CD4-positive, alpha-beta T cell treated with Interleukin-6 for 4 hours (primary cell): ENCODE measurements around the gene SHISA8.

ENCODE experiments used
- DNase-seq: peaks from one replicate; pipeline ENCODE4 v3.0.0-alpha.2; 2020; ENCODE audit warnings: mixed read lengths

SHISA8 gene

DNA sequence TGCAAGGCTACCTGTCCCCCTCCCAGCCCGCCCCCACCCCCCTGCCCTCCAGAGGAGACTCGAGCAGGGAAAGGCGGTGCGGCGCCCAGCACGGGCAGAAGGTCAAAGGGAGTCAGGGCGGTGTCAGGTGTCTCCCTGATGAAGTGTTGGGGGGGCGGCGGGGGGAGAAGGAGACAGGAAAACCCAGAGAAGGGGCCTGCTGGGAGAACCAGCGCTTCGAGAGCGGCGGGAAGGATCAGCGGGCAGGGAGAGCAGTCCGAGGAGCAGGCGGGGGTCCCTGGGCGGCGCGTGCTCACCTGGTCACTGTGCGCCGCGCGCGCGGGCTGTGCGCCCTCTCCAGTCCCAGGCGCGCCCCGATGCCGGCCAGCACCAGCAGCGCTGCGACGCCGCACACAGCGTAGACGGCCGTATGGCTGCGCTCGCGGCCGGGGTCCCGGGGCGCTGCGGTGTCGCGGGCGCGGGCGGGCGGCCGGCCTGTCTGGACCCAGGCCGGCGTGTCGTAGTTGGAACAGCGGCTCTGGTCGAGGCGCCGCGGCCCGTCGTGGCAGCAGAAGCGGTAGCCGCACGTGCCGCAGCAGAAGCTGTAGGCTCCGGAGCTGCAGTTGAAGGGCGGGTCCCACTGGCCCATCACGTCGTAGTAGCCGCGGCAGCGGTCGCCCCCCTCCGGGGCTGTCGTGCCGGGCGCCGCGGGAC is 886 bp downstream of the SHISA8 start:
- DNase-seq: no peak

DNA sequence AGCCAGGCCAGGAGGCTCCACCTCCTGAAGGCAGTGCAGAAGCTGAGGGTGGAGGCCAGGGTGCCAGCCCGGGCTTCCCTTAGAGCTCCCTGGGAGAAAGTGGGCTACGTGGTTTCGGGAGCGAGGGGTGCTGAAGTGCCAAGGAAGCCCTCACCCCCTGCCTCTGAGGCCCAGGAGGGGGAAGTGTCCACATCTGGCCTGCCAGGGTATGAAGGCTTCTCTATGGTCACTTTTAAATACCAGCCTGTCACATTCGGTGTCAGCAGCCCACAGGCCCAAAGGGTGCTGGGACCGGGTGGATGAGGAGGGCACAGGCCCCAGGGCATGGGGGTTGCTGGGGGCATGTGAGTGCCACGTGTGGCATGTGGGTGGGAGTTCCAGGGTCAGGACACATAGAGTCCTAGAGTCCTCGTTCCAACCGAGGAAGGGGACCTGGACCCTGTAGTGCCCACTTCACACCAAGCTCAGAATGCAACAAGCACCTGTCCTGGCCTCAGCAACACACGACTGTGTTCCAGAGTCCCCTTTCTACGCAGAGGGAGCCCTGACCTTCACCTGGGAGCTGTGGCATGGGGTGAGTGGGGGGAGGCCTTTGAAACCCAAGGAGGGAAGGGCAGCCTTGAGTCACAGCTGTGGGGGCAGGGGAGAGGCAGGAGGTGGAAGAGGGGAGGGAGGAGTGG is 1.7 kb downstream of the SHISA8 start:
- no peak for DNase-seq

DNA sequence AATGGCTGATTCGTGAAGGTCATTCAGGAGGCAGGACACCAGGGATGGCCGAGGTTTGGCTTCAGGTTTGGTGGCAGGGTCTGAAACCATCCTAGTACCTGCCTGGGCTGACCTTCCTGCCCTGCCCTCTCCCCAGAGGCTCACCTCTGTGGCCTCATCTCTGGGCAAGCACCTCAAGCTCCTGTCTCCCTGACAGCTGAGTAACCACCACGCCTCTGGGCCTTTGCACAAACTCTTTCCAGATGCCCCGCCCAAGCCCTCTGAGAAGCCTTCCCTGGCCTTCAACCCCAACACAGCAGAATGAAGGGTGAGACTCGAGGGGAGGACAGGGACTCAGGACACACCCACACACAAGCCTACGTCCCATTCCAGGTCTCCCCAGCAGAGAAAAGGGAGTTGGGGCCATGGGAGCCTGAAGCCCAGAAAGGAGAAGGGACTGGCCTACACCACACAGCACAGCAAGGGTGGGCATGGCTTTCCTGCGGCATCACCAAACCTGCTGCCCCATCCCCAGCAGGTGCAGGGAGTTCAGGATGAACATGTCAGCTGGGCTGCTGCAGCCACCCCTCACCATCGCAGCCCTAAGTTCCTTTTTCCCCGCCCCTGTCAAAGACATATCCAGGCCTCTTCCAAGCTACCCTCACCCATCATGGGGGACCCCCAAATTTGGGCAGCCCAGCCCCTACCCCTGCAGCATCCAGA is 2.4 kb downstream of the SHISA8 start:
- DNase-seq: no peak

DNA sequence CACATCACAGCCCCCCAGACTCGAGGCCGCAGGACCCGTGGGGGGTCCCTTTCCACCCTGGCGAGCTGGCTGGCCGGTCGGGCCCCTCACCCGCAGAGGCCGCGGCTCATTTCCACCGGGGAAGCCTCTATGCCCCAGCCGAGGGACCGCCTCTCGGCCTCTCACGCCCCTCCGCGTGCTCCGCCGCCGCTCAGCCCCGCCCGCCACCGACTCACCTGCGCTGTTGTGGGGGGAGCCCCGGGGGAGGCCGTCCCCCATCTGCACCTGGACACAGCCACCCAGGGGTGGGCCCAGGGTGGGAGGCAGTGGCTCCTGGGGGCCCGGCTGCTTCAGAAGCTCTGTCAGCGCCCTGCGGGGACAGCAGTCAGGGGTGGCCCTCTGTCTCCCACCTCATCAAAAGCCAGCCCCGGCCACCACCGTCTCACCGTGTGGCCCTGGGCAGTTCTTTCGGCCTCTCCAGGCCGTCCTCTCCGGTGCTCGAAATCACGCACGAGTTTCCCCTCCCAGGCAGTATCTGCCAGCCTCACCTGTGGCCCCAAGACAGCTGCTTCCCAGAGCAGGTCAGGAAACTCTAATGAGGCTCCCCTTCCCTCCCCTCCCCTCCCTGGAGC is 3.8 kb downstream of the SHISA8 start:
- peak; percentile 35 for DNase-seq

DNA sequence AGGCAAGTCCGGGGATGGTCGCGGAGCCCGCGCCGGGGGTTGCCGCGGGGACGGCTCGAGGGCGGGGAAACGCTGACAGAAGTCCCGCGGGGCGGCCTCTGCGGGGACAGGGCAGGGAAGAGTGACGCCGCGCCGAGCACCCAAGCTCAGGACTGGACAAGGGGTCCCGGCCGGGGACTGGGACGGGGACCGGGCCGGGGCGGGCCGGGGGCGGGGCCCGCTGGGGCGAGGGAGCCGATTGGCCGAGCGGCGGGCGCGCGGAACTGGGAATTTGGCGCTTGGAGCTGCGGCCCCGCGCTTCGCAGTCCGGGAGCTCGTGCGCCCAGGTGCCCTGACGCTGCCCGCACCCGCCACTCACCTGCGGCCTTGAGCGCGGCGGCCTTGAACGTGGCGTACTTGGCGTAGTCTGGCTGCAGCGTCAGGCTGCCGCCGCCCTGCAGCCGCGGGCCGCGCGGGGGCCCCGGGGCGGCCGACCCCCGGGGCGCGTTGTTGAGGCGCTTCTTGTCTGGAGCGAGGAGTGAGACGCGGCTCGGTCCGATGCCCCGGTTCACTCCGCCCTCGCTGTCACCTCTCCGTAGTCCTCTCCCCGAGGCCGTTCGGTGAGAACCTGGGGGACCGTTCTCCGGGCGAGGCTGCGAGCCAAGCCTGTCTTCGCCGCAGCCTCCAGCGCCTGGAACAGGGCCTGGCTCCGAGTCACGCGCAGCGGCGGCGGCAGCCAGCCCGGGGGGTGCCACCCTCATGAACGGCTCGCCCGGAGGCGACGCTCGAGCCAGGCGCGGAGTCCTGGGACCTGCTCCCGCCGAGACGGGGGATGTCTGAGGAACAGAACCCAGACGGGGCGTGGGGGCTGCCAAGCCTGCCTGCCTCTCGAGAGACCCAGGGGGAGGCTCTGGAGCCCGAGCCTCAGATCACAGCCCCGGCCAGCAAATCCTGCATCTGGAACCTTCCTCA is 4.5 kb downstream of the SHISA8 start:
- peak; percentile 37 for DNase-seq

DNA sequence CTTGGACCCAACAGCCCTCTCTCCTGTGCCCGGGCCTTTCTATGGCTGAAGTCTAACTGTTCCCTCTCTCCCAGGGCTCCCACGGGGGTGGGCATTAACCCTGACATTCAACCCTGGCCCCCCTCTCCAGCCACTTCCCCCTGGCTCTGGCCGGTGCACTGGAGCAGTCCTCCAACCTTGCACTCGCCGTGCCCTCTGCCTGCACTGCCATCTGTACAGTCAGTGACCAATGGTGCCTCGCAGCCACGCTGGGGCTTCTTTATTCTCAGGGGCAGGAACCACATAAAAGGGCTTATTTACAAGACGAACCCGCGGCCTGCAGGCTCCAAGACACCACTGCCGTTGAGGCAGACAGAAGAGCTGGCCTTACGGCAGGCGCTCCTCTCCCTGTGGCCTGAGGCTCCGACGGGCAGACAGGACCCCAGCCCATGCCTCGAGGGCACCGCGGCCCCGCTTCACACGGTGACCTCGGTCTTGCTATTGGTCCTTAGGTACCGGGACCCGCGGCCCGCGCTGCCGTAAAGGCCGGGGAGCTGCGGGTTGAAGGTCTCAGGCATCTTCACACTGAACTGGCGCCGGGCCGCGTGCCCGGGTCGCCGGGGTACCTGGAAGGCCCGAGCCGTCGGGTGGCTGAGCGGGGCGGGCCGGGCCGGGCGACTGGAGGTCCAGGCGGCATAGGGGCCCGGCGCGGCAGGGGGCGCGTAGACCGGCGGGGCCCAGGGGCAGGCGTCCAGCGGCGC is 5.4 kb downstream of the SHISA8 start:
- no peak for DNase-seq

DNA sequence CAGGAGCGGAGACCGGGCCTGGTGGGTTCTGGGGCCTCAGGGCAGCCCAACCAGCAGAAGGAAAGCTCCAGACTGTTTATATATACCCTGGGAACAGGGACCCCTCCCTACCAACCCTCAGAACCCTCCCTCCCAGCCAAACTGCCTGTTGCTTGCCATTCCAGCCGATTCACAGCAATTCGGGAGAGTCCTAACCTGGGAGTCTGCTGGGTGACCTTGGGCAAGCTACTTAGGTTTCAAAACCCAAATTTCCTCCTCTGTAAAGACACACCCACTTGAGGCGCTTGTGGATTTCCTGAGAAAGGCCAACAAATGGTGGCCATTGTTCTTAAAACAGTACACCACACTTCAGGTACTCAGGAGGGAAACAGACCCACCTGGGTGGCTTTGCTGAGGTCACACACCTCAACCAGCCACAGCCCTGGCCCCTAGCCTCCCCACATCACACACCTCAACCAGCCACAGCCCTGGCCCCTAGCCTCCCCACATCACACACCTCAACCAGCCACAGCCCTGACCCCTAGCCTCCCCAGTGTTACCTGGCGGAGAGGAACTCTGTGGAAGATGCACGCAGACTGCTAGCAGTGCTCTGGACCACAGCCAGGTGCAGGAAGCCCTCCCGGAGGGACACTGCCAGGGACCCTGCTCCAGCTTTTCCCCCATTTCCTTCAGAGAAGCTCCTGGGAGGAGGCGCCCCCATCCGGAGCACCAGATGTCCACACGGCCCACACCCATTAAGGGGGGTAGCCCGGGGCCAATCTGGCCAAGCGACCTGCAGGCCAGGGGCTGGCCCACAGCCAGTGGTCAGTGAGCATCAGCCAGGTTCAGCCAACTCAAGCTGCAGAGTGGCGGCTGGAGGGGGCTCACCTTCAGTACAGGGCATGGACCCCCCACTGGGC is 6.2 kb downstream of the SHISA8 start:
- peak; percentile 26 for DNase-seq

DNA sequence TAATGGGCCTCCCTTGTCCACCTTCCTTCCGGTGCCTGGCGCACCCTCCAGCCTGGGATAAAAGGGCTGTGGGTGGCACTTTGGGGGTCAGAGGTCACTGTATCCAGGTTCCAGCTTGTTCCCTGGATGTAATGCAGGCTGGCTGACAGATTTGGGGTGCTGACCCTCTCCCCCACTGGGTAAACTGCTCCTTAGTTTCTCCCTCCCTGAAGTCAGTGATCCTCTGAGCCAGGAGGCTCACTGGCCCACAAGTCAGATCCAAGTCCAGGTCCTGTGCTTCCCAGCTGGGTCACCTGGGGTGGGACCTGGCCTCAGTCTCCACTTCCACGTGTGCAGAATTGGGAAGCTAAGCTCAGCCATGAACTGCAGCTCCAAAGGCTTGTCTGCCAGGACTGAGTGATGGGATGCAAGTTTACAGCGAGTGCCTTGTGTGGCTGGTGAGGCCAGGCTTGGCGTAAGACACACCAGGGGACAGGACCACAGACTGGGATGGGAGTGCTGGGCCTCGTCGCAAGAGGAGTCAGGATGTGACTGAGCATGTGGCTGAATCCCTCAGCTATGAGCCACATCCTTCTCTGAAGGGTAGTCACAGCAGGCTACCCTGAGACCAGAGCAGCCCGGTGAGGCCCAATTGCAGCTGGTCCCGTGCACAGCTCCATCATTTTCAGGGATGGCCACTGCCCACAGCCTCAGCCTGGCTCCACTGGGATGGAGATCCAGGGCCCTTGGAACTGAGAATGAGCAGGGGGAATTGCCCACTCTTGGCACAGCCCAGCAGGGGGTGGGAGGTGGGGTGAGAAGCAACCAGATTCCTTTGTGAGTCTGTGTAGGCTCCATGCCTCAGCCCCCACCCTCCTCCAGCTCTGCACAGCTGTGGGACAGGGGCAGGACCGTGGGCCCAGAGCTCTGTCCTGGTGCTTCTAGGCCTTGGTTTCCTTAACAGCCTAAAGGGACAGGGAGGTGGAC is 7.2 kb downstream of the SHISA8 start:
- DNase-seq: no peak

DNA sequence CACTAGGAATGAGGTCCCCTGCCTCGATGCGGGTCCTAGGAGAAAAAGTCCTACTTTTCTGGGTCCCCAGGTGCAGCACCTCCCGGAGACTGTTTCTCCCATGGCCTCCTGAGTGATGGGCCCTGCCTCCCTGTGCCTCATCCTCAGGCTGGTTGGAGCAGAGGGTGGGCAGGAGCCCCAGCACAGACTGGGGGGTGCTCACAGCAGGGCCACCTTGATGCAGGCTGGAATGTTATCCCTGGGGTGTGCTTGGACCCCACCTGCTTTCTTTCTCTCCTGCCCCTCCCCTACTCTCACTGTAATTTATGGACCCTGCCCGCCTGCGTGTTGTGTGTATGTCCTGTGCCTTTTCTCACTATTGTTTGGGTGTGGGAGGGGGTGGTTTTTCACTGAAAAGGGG is 8.1 kb downstream of the SHISA8 start:
- no peak for DNase-seq

DNA sequence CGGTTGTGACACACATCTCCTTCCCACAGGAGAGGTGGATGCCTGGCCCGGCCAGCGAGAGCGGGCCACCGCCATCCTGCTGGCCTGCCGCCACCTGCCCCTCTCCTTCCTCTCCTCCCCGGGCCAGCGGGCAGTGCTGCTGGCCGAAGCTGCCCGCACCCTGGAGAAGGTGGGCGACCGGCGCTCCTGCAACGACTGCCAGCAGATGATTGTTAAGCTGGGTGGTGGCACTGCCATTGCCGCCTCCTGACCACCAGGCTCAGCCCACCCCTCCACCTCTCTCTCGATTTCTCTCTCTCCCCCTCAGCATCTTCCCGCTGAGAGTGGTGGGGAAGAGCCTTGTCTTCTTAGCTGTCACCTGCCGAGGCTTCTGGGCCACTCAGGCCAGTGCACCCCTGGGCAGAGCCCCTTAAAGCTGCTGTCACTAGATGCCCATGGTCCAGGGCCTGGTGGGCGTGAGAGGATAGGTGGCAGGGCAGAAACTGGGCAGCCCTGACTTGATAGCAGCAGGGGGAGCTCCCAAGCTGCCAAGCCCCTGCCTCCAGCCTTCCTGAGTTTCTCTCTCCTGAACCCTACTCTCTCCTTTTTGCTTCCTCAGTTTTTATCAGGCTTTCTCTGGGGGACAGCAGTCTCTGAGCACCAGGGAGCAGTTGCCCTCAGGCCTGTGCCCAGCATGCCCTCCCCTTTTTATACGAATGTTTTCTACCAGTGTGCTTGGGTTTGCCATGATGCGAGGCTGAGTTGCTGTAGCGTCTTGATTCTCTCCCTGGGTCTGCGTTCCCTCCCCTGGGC is 9.3 kb downstream of the SHISA8 start:
- DNase-seq: no peak

DNA sequence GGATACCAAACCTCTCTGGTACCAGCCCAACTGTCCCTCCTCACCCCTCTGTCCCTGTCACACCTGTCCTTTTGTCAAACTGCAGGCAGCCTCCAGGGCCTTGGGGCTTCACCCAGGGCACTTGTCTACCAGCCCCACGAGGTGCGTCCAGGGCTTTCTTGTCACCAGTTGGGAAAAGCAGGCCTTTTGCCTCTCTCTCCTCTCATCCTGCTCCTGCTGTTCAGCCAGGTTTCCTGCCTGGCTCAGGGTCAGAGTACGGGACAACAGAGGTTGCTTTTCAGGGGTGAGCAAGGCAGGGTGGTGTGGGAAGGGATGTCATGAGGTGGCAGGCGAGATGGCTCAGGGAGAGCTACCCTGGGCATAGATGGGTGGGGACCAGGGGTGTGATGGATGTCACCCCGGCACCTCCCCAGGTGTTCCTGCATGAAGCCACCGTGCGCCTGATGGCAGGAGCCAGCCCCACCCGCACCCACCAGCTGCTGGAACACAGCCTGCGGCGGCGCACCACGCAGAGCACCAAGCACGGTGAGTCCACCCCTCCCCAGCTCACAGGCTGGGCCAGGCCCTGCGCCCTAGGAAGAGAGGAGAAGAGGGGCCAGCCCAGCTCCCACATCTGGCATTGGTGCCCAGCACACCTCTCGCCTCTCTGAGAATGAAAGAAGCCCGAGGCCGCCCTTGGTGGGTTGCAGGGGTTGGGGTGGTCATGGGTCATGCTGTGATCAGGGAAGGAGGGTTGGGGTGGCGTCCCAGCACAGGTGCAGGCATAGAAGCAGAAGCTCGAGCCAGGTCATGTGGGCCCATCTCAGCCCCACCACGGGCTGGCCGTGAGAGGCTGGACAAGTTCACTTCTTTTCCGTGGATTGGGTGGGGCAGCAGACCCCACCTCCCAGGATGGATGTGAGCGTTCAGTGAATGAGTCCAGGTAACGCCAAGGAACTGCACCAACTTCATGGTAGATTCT is 10.1 kb downstream of the SHISA8 start:
- DNase-seq: no peak

DNA sequence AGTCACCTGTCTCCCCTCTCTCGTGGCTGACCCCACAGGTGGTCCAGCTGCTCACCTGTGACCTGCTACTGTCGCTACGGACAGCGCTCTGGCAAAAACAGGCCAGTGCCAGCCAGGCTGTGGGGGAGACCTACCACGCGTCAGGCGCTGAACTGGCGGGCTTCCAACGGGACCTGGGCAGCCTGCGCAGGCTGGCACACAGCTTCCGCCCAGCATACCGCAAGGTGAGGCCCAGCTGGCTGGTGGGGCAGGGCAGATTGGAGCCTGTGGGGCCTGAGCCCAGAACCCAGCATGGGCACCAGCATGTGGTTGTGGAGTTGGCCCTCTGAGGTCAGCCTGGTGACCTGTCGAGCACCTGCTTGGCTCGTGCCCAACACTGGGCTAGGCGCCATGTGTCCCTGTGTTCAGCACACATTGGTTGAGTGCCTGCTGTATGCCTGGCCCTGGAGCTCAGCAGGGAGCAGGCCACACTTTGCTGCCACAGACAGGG is 11.9 kb downstream of the SHISA8 start:
- DNase-seq: no peak

DNA sequence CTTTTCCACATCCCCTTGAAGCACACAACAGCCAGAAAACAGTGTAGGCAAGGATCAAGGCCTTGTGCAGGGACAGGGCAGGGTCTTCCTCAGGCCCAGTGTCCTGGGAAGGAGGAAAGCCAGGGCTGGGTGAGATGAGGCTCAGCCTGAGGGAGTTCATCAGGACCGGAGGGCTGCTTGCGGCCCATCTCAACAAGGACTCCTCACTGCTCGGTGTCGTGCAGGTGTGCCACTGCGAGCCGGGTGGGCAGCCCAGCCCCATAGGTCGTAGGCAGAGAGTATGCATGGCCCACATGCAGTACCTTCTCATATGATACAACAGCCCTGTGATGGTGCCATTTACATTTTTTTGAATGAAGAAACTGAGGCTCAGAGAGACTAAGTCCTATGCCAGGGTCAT is 12.9 kb downstream of the SHISA8 start:
- DNase-seq: no peak

DNA sequence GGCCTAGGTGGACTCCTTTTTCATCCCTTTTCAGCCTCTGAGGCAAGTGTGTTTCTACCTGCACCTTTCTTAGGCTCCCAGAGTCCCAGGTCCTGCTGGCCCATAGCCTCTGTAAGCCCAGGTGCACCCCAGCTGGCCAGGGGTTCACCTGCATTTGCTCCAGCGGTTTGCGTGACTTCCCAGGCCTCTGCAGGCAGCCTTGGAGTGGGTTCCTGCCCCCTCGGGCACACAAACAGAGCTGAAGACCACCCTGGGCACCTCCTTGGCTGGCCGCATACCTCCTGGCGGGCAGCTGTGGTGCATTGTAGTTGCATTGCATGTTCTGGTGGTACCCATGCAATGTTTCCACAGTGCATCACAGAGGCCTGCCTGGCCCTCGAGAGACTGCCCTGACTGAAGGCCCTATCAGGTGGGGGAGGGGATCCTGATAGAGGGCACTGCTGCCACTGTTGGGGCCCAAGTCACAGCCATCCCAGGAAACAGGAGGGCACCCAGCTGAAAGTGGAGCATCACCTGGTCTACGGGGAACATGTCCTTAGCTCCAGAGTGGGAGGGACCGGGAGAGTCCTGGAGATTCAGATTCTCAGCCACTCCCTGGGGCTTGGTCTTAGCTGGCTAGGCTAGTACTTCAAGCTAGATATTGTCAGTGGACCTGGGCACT is 14.1 kb downstream of the SHISA8 start:
- DNase-seq: no peak

DNA sequence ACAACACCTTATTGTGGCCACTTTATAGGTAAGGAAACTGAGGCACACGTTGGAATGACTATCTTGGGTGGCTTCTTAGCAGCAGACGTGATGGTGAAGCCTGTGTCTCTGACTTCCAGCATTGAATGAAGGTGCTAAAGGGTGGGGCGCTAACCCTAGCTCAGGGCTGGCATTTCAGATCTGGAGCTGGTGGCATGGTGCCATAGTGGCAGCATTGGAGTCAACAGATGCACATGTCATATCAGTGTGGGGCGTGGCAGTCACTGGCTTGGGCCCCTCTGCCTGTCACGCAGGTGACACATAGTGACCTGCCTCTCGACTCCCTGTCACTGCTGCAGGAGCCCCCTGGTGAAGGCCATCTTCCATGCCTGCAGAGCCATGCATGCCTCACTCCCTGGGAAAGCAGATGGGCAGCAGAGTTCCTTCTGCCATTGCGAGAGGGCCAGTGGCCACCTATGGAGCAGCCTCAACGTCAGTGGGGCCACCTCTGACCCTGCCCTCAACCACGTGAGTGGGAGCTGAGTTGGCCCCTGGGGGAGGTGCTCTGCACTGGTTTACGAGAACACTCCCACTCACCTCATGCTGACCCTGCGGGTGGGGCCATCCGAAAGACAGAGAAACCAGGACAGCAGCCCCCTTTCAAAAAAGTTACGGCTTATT is 14.8 kb downstream of the SHISA8 start:
- DNase-seq: no peak

DNA sequence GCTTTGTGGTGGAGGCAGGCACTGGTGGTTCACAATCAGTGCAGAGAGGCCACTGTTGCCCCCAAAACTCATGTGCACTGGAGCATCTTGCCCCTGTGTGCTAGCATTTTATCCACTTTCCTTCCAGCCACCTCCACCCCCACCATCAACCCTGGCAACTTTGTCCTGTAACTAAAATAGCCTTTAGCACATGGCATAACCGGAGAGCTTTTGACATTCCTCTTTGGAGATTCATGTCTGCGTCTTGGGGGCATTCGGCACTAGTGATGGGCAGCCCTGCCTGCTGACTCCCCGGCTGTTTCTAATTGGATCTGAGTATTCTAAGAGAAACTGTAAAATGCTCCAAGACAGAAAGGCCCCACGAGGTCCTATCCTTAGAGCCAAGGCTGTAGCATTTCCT is 15.8 kb downstream of the SHISA8 start:
- DNase-seq: no peak
